CD14-positive monocyte (primary cell): Measurements from ENCODE around the gene SLC47A2. TPM values are rescaled to one million over a fixed set of nuclear protein-coding genes. Genes with fewer than 3 reads are reported as not detected.

Source experiments
- DNase-seq, 3 donors: peaks; one replicate each; pipeline ENCODE4 v3.0.0-alpha.2; 2011 to 2022
- H2AFZ ChIP-seq: 2 replicates; pipeline ENCODE4 v1.6.0; 2012; ENCODE audit warnings: mild to moderate bottlenecking, low read depth, low read length, inconsistent platforms; ENCODE audit not compliant: insufficient read depth, poor library complexity, severe bottlenecking
- H3K27ac ChIP-seq, 2 donors: 1 replicate in 1 of 2; 2 replicates in 1 of 2; pipeline ENCODE4 v1.5.1; 2012 to 2013; ENCODE audit warnings: low read length in 2 of 2, control low read depth in 1 of 2, inconsistent platforms in 1 of 2, low read depth in 1 of 2, mild to moderate bottlenecking in 1 of 2
- H3K27me3 ChIP-seq, 2 donors: one replicate each; pipeline versions ENCODE4 v1.6.0 to v1.6.1; 2011 to 2013; ENCODE audit warnings: low read length in 2 of 2; ENCODE audit not compliant: control insufficient read depth in 2 of 2, insufficient read depth in 2 of 2
- H3K36me3 ChIP-seq, 2 donors: replicated peaks in 1 of 2; 1 replicate in 1 of 2; 2 replicates in 1 of 2; pipeline versions ENCODE4 v1.5.1 to v1.6.1; 2012 to 2013; ENCODE audit warnings: low read length in 2 of 2, control low read depth in 1 of 2, inconsistent platforms in 1 of 2, mild to moderate bottlenecking in 1 of 2; ENCODE audit not compliant: insufficient read depth in 2 of 2, control insufficient read depth in 1 of 2
- H3K4me1 ChIP-seq, 2 donors: 1 replicate in 1 of 2; 2 replicates in 1 of 2; pipeline versions ENCODE4 v1.5.1 to v1.6.1; 2012 to 2013; ENCODE audit warnings: low read length in 2 of 2, control low read depth in 1 of 2, inconsistent platforms in 1 of 2, mild to moderate bottlenecking in 1 of 2, moderate library complexity in 1 of 2; ENCODE audit not compliant: insufficient read depth in 2 of 2, control insufficient read depth in 1 of 2
- H3K4me2 ChIP-seq: replicated peaks from 2 replicates; pipeline ENCODE3; 2012; ENCODE audit warnings: low read length, moderate library complexity, mild to moderate bottlenecking; ENCODE audit not compliant: poor library complexity, severe bottlenecking; ENCODE audit errors: extremely low read depth
- H3K4me3 ChIP-seq, 3 experiments: fragments of 200-600 bp in 1 of 3; sonication (generic) in 1 of 3; replicated peaks in 1 of 3; 1 replicate in 2 of 3; 2 replicates in 1 of 3; pipeline ENCODE4 v1.5.1; 2011 to 2013; ENCODE audit warnings: low read length in 3 of 3, mild to moderate bottlenecking in 3 of 3, control low read depth in 2 of 3, low read depth in 2 of 3, inconsistent platforms in 1 of 3, moderate library complexity in 1 of 3
- H3K79me2 ChIP-seq: 2 replicates; pipeline ENCODE4 v1.6.0; 2012; ENCODE audit warnings: mild to moderate bottlenecking, control low read depth, inconsistent platforms, low read length, moderate library complexity; ENCODE audit not compliant: insufficient read depth
- H3K9ac ChIP-seq: 2 replicates; pipeline ENCODE4 v1.6.0; 2017; ENCODE audit warnings: low read length, mild to moderate bottlenecking; ENCODE audit not compliant: insufficient read depth, poor library complexity, severe bottlenecking
- H3K9me3 ChIP-seq, 2 donors: replicated peaks in 1 of 2; 1 replicate in 1 of 2; 2 replicates in 1 of 2; pipeline versions ENCODE4 v1.5.1 to v1.6.1; 2012 to 2013; ENCODE audit warnings: low read length in 2 of 2, control low read depth in 1 of 2; ENCODE audit not compliant: control insufficient read depth in 1 of 2, insufficient read depth in 1 of 2
- H4K20me1 ChIP-seq: 2 replicates; pipeline ENCODE4 v1.6.0; 2012; ENCODE audit warnings: mild to moderate bottlenecking, low read length, control low read depth, moderate library complexity; ENCODE audit not compliant: insufficient read depth
- H3K27ac Mint-ChIP-seq, 7 donors: one replicate each; pipeline ENCODE4 v1.8.0; 2020; ENCODE audit warnings: mild to moderate bottlenecking in 7 of 7, mixed read lengths in 7 of 7, moderate library complexity in 6 of 7, inconsistent platforms in 2 of 7
- H3K27me3 Mint-ChIP-seq, 3 donors: one replicate each; pipeline ENCODE4 v1.8.0; 2021 to 2022; ENCODE audit warnings: low read depth in 3 of 3, mild to moderate bottlenecking in 3 of 3, mixed read lengths in 3 of 3, moderate library complexity in 3 of 3, inconsistent platforms in 1 of 3
- H3K36me3 Mint-ChIP-seq, 2 donors: one replicate each; pipeline ENCODE4 v1.8.0; 2020; ENCODE audit warnings: mixed read lengths in 2 of 2, inconsistent platforms in 1 of 2, mild to moderate bottlenecking in 1 of 2
- H3K4me1 Mint-ChIP-seq: one replicate; pipeline ENCODE4 v1.8.0; 2020; ENCODE audit warnings: mild to moderate bottlenecking, mixed read lengths
- H3K4me3 Mint-ChIP-seq, 2 donors: one replicate each; pipeline ENCODE4 v1.8.0; 2020; ENCODE audit warnings: mild to moderate bottlenecking in 2 of 2, mixed read lengths in 2 of 2, moderate library complexity in 1 of 2
- H3K9me3 Mint-ChIP-seq, 7 donors: one replicate each; pipeline ENCODE4 v1.8.0; 2020 to 2022; ENCODE audit warnings: mixed read lengths in 7 of 7, mild to moderate bottlenecking in 6 of 7, moderate library complexity in 6 of 7, inconsistent platforms in 2 of 7
- WGBS: methylation state at CpG from one replicate; pipeline ENCODE4 v1.1.5; 2013; ENCODE audit warnings: missing lambda C conversion rate; ENCODE audit not compliant: insufficient coverage; 5-methylcytosine and 5-hydroxymethylcytosine counted together
- intact Hi-C, 2 donors: fragments of 100-400 bp; cut with micrococcal nuclease; formaldehyde crosslinking; loops; one replicate each; pipeline versions ENCODE4 v1.15.0 to v1.15.1; 2023
- polyA plus RNA-seq, 3 donors: library from polyadenylated mRNA; depleted of rRNA in 1 of 3; unstranded in 2 of 3; stranded (reverse) in 1 of 3; fragments of 300-500 nt in 2 of 3; fragments of >200 nt in 1 of 3; fragmentation: Illumina TruSeq in 2 of 3; gene quantifications; 1 replicate in 2 of 3; 2 replicates in 1 of 3; pipeline ENCODE4 v1.2.3, GENCODE V29; 2012 to 2021
- TF ChIP-seq, protein P1 (sequence below): fragments of 200-600 bp; IDR thresholded peaks from one replicate; pipeline ENCODE4 v1.8.0; 2022; ENCODE audit warnings: antibody characterized with exemption, mild to moderate bottlenecking

The SLC47A2 gene
- polyA plus RNA-seq, 3 donors: not detected

DNA sequence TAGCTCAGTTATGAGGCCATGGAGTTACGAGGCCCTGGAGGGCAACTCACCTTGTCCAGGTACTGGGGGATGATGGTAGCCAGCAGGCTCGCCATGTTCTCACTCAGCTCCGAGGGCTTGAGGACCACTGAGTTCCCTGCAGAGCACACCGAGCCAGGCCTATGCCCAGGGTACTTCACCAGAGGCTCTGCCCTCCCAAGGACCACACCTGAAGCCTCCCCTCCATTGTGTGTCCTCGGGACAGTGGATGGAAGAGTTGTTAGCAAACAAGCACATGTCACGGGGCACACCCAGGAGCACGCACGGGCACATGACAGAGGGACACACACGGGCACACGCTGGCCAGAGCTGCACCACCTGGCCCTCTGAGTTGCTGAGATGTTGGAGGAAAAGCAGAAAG is 26.1 kb upstream of the SLC47A2 start:
- H3K27me3 ChIP-seq: no peaks in the 10 kb centered on the region
- H3K4me1 ChIP-seq: peaks cover 8 to 9% of the 10 kb centered on the region in 2 donors
- Mint-ChIP-seq H3K4me1 (peaks cover 9% of the 10 kb centered on the region), H3K36me3 (no peaks in the 10 kb centered on the region), H3K27me3 (peaks cover 8% of the 10 kb centered on the region in 3 donors), H3K27ac (no peak overlapping the region), H3K4me3 (no peak overlapping the region), H3K9me3 (peaks cover 0 to 1% (median 0%) of the 10 kb centered on the region in 7 donors)
- H3K9me3 ChIP-seq: no peaks in the 10 kb centered on the region
- no peak overlapping the region for H3K27ac ChIP-seq
- H3K4me3 ChIP-seq: no peak overlapping the region
- H2AFZ ChIP-seq: no peak overlapping the region
- intact Hi-C loops: no loop called here
- no peak for DNase-seq
- TF ChIP-seq, protein P1, sequence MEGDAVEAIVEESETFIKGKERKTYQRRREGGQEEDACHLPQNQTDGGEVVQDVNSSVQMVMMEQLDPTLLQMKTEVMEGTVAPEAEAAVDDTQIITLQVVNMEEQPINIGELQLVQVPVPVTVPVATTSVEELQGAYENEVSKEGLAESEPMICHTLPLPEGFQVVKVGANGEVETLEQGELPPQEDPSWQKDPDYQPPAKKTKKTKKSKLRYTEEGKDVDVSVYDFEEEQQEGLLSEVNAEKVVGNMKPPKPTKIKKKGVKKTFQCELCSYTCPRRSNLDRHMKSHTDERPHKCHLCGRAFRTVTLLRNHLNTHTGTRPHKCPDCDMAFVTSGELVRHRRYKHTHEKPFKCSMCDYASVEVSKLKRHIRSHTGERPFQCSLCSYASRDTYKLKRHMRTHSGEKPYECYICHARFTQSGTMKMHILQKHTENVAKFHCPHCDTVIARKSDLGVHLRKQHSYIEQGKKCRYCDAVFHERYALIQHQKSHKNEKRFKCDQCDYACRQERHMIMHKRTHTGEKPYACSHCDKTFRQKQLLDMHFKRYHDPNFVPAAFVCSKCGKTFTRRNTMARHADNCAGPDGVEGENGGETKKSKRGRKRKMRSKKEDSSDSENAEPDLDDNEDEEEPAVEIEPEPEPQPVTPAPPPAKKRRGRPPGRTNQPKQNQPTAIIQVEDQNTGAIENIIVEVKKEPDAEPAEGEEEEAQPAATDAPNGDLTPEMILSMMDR: no peak
- H4K20me1 ChIP-seq: no peaks in the 10 kb centered on the region
- 98% methylated on average over 5 of the region's 10 CpGs for WGBS
- H3K9ac ChIP-seq: no peak overlapping the region
- no peaks in the 10 kb centered on the region for H3K79me2 ChIP-seq
- H3K36me3 ChIP-seq: no peaks in the 10 kb centered on the region
- H3K4me2 ChIP-seq: no peak overlapping the region

DNA sequence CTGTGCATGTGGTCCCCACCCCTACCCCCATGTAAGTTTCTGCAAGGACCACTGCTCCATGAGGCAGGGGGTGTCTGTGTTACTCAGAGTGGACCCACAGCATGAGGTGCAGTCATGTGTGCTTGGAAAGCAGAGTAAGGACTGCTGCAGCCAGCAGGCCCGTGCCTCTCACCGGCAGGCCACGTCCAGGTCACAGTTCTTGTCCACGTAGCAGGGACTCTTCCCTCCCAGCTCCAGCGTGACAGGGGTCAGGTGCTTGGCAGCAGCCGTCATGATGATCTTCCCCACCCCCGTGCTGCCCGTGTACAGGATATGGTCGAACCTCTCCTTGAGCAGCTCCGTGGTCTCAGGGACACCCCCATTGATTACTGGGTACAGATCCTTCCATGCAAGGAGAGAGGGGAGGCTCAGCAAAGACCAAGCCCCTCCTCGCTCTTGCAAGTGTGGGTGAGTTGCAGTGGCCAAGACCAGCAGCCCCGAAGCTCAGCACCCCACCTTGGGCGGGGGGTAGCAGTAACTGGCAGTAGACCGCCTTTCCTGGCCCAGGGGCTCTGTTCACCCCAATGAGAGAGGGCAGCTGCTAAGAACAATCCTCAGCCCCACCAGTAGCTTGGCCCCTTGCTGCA is 25.6 kb upstream of the SLC47A2 start:
- no peak overlapping the region for H3K9ac ChIP-seq
- peaks cover 8% of the 10 kb centered on the region in 3 donors for H3K27me3 Mint-ChIP-seq
- intact Hi-C loops: no loop called here
- peaks cover 8 to 9% of the 10 kb centered on the region in 2 donors for H3K4me1 ChIP-seq
- no peak overlapping the region for H2AFZ ChIP-seq
- H3K79me2 ChIP-seq: no peaks in the 10 kb centered on the region
- no peak overlapping the region for H3K4me2 ChIP-seq
- H3K27ac Mint-ChIP-seq: peak overlapping the region in 2 of 7 donors; percentile 2 to 54
- peaks cover 0 to 1% (median 0%) of the 10 kb centered on the region in 7 donors for H3K9me3 Mint-ChIP-seq
- H3K4me1 Mint-ChIP-seq: peaks cover 9% of the 10 kb centered on the region
- no peaks in the 10 kb centered on the region for H3K27me3 ChIP-seq
- WGBS: 97% methylated on average over 13 of the region's 14 CpGs
- H3K36me3 Mint-ChIP-seq: no peaks in the 10 kb centered on the region
- no peak for DNase-seq
- no peaks in the 10 kb centered on the region for H4K20me1 ChIP-seq
- no peaks in the 10 kb centered on the region for H3K36me3 ChIP-seq
- TF ChIP-seq, protein P1: no peak
- H3K4me3 Mint-ChIP-seq: no peak overlapping the region
- no peaks in the 10 kb centered on the region for H3K9me3 ChIP-seq
- no peak overlapping the region for H3K27ac ChIP-seq
- no peak overlapping the region for H3K4me3 ChIP-seq
